ENCODE measurements around the gene AATK.

- TF ChIP-seq NR2C2 (IDR thresholded peaks at IDR 0.05; ENCODE audit: borderline replicate concordance, control insufficient read depth, insufficient read length, low read depth) (no peak), RCOR1 (conservative IDR thresholded peaks at IDR 0.05; ENCODE audit: low read depth, low read length) (no peak), RBBP5 (conservative IDR thresholded peaks at IDR 0.05) (no peak), SP1 (IDR thresholded peaks at IDR 0.05; ENCODE audit: low read depth, low read length) (no peak), JUND (IDR thresholded peaks at IDR 0.05; ENCODE audit: low read depth, low read length) (no peak)
Measured at GRCh38 chr17:81160306-81160705, 5.7 kb downstream of the AATK start.

Measured in GM12878 (cell line).